H9 (cell line): Measurements from ENCODE around the gene SHISA9. TPM values are rescaled to one million over a fixed set of nuclear protein-coding genes. Genes with fewer than 3 reads are reported as not detected.

ENCODE experiments used
- DNase-seq: peaks from one replicate; pipeline ENCODE4 v3.0.0-alpha.2; 2017
- H2AFZ ChIP-seq: one replicate; pipeline ENCODE4 v1.6.1; 2013; ENCODE audit warnings: mild to moderate bottlenecking, low read length, control low read depth, moderate library complexity
- H2AK5ac ChIP-seq: 2 replicates; pipeline ENCODE4 v1.6.1; 2013; ENCODE audit warnings: low read length, control low read depth, mixed read lengths; ENCODE audit not compliant: insufficient read length
- H2BK120ac ChIP-seq: one replicate; pipeline ENCODE4 v1.6.1; 2013; ENCODE audit warnings: low read depth, mild to moderate bottlenecking, low read length, control low read depth, inconsistent platforms; ENCODE audit not compliant: poor library complexity, severe bottlenecking
- H2BK12ac ChIP-seq: 2 replicates; pipeline ENCODE4 v1.6.1; 2013; ENCODE audit warnings: low read length, control low read depth, mixed read lengths, low read depth; ENCODE audit not compliant: insufficient read length
- H2BK15ac ChIP-seq: 2 replicates; pipeline ENCODE4 v1.6.1; 2013; ENCODE audit warnings: low read depth, low read length, control low read depth
- H2BK20ac ChIP-seq: one replicate; pipeline ENCODE4 v1.6.1; 2013; ENCODE audit warnings: low read depth, mild to moderate bottlenecking, low read length, control low read depth, inconsistent platforms; ENCODE audit not compliant: poor library complexity, severe bottlenecking
- H2BK5ac ChIP-seq: 2 replicates; pipeline ENCODE4 v1.6.1; 2013; ENCODE audit warnings: low read length, control low read depth, mixed read lengths; ENCODE audit not compliant: insufficient read length
- H3K14ac ChIP-seq: 2 replicates; pipeline ENCODE4 v1.6.1; 2013; ENCODE audit warnings: low read length, control low read depth; ENCODE audit not compliant: insufficient read depth
- H3K18ac ChIP-seq: 2 replicates; pipeline ENCODE4 v1.6.1; 2013; ENCODE audit warnings: low read depth, mild to moderate bottlenecking, mixed read lengths, low read length, control low read depth; ENCODE audit not compliant: insufficient read length
- H3K23ac ChIP-seq: 2 replicates; pipeline ENCODE4 v1.6.1; 2013; ENCODE audit warnings: low read length, control low read depth, mixed read lengths, low read depth; ENCODE audit not compliant: insufficient read length
- H3K23me2 ChIP-seq: 2 replicates; pipeline ENCODE4 v1.6.1; 2013; ENCODE audit warnings: low read depth, mild to moderate bottlenecking, mixed read lengths, low read length, control low read depth; ENCODE audit not compliant: insufficient read length, poor library complexity, severe bottlenecking
- H3K27ac ChIP-seq: 2 replicates; pipeline ENCODE4 v1.5.1; 2013; ENCODE audit warnings: low read length, control low read depth, mixed read lengths, low read depth; ENCODE audit not compliant: insufficient read length
- H3K27me3 ChIP-seq: 2 replicates; pipeline ENCODE4 v1.6.1; 2013; ENCODE audit warnings: low read length, control low read depth, inconsistent platforms; ENCODE audit not compliant: insufficient read depth
- H3K4ac ChIP-seq: 2 replicates; pipeline ENCODE4 v1.6.1; 2013; ENCODE audit warnings: low read depth, mild to moderate bottlenecking, control low read depth, inconsistent platforms, low read length, moderate library complexity
- H3K4me1 ChIP-seq: 2 replicates; pipeline ENCODE4 v1.6.1; 2013; ENCODE audit warnings: low read length, control low read depth, inconsistent platforms; ENCODE audit not compliant: insufficient read depth
- H3K4me2 ChIP-seq: 2 replicates; pipeline ENCODE4 v1.6.1; 2013; ENCODE audit warnings: low read length, control low read depth, mixed read lengths; ENCODE audit not compliant: insufficient read length, insufficient read depth
- H3K56ac ChIP-seq: 2 replicates; pipeline ENCODE4 v1.6.1; 2013; ENCODE audit warnings: low read depth, mild to moderate bottlenecking, mixed read lengths, low read length, control low read depth; ENCODE audit not compliant: insufficient read length
- H3K79me1 ChIP-seq: 2 replicates; pipeline ENCODE4 v1.6.1; 2013; ENCODE audit warnings: low read depth, mild to moderate bottlenecking, moderate library complexity, low read length, control low read depth, inconsistent platforms; ENCODE audit not compliant: insufficient read depth, poor library complexity, severe bottlenecking
- H3K79me2 ChIP-seq: 2 replicates; pipeline ENCODE4 v1.6.1; 2013; ENCODE audit warnings: low read length, control low read depth, inconsistent platforms; ENCODE audit not compliant: insufficient read depth
- H3K9ac ChIP-seq: 2 replicates; pipeline ENCODE4 v1.6.1; 2013; ENCODE audit warnings: low read length, control low read depth, mixed read lengths; ENCODE audit not compliant: insufficient read length; ENCODE audit errors: extremely low read depth
- H3K9me3 ChIP-seq: one replicate; pipeline ENCODE4 v1.6.1; 2013; ENCODE audit warnings: low read depth, low read length, inconsistent platforms; ENCODE audit not compliant: control insufficient read depth
- H3T11ph ChIP-seq: one replicate; pipeline ENCODE4 v1.6.1; 2013; ENCODE audit warnings: mild to moderate bottlenecking, low read length, control low read depth, inconsistent platforms
- H4K20me1 ChIP-seq: one replicate; pipeline ENCODE4 v1.6.1; 2013; ENCODE audit not compliant: control insufficient read depth, insufficient read length, insufficient read depth
- H4K5ac ChIP-seq: 2 replicates; pipeline ENCODE4 v1.6.1; 2013; ENCODE audit warnings: low read depth, mild to moderate bottlenecking, mixed read lengths, low read length, control low read depth; ENCODE audit not compliant: insufficient read length
- H4K8ac ChIP-seq: replicated peaks from 2 replicates; pipeline ENCODE4 v1.6.1; 2013; ENCODE audit warnings: low read length, control low read depth, mixed read lengths, low read depth; ENCODE audit not compliant: insufficient read length
- H4K91ac ChIP-seq: 2 replicates; pipeline ENCODE4 v1.6.1; 2013; ENCODE audit warnings: low read depth, mild to moderate bottlenecking, moderate library complexity, mixed read lengths, low read length, control low read depth; ENCODE audit not compliant: insufficient read length
- H3K27ac Mint-ChIP-seq, 3 experiments: 2 replicates in 2 of 3; 3 replicates in 1 of 3; pipeline ENCODE4 v1.8.0; 2020 to 2021; ENCODE audit warnings: mixed read lengths in 3 of 3, mild to moderate bottlenecking in 1 of 3, moderate library complexity in 1 of 3
- H3K27me3 Mint-ChIP-seq: 2 replicates; pipeline ENCODE4 v1.8.0; 2021; ENCODE audit warnings: low read depth, mild to moderate bottlenecking, moderate library complexity, mixed read lengths
- H3K36me3 Mint-ChIP-seq, 3 experiments: 2 replicates in 2 of 3; 3 replicates in 1 of 3; pipeline ENCODE4 v1.8.0; 2020 to 2021; ENCODE audit warnings: low read depth in 3 of 3, mixed read lengths in 3 of 3; ENCODE audit not compliant: insufficient read depth in 1 of 3
- H3K4me1 Mint-ChIP-seq, 2 experiments: 2 replicates each; pipeline ENCODE4 v1.8.0; 2020; ENCODE audit warnings: mixed read lengths in 2 of 2
- H3K4me3 Mint-ChIP-seq, 2 experiments: 2 replicates in 1 of 2; 3 replicates in 1 of 2; pipeline ENCODE4 v1.8.0; 2020 to 2021; ENCODE audit warnings: mild to moderate bottlenecking in 2 of 2, mixed read lengths in 2 of 2, moderate library complexity in 1 of 2
- H3K9me3 Mint-ChIP-seq, 2 experiments: 2 replicates in 1 of 2; 3 replicates in 1 of 2; pipeline ENCODE4 v1.8.0; 2020; ENCODE audit warnings: mild to moderate bottlenecking in 2 of 2, mixed read lengths in 2 of 2, moderate library complexity in 1 of 2
- WGBS: extraction: QIAGEN DNeasy Blood & Tissue Kit; methylation state at CpG from one replicate; pipeline ENCODE4 v1.1.7; 2013; ENCODE audit warnings: missing lambda C conversion rate, low lambda C conversion rate, mixed read lengths; ENCODE audit not compliant: insufficient read length; ENCODE audit errors: extremely low coverage; 5-methylcytosine and 5-hydroxymethylcytosine counted together
- total RNA-seq: library from RNA; stranded (reverse); gene quantifications from 2 replicates; pipeline ENCODE4 v1.2.1, GENCODE V29; 2021
- TF ChIP-seq, protein P1 (sequence below): fragments of 200-600 bp; sonication (generic); conservative IDR thresholded peaks from 3 replicates; pipeline ENCODE4 v1.8.0; 2021; ENCODE audit warnings: antibody characterized with exemption, mild to moderate bottlenecking

The SHISA9 gene
- total RNA-seq, 1 experiment from 2014 or later: 7.0 TPM

DNA sequence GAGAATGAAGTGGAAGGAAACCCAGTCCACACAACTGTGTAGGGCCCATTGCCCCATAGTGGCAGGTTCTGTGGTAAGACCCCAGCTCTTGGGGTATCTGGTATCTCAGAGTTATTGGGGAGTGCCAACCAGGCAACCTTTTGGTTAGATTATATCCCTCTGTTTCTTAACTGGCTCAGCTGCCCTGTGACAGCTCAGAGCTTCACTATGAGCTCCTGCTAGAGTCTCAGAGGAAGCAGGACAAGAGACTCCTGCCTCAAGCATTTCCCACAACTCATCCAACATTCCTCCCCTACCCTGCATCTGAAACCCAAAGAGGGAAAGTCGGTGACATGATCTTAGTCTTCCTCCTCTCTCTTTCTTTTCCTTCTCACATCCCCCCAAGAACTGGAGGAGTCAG, 292.3 kb downstream of the SHISA9 start:
- no peak overlapping the region for H3K4me3 Mint-ChIP-seq
- H3K36me3 Mint-ChIP-seq: no peaks in the 10 kb centered on the region
- H3K27me3 ChIP-seq: no peaks in the 10 kb centered on the region
- H2BK20ac ChIP-seq: no peak overlapping the region
- no peak overlapping the region for H2AK5ac ChIP-seq
- H2BK120ac ChIP-seq: no peak overlapping the region
- H3K23me2 ChIP-seq: no peaks in the 10 kb centered on the region
- H3K79me2 ChIP-seq: no peaks in the 10 kb centered on the region
- WGBS: no CpG with 5 or more reads among the region's 1 CpG
- no peaks in the 10 kb centered on the region for H3K9me3 ChIP-seq
- no peak overlapping the region for H4K8ac ChIP-seq
- H3K4ac ChIP-seq: no peak overlapping the region
- no peak overlapping the region for H4K5ac ChIP-seq
- no peak overlapping the region for H3K56ac ChIP-seq
- no peak overlapping the region for H3K9ac ChIP-seq
- no peak overlapping the region for H2BK5ac ChIP-seq
- no peak overlapping the region for H3K18ac ChIP-seq
- H3K9me3 Mint-ChIP-seq: no peaks in the 10 kb centered on the region; a peak in 1 of 5 replicates
- H3K79me1 ChIP-seq: no peaks in the 10 kb centered on the region
- DNase-seq: no peak
- no peak overlapping the region for H2AFZ ChIP-seq
- no peaks in the 10 kb centered on the region; the same call in 1 of the 2 replicates for H3K27me3 Mint-ChIP-seq
- H3K27ac Mint-ChIP-seq: no peak overlapping the region
- peaks cover 8 to 9% of the 10 kb centered on the region in 2 experiments for H3K4me1 Mint-ChIP-seq
- H3K4me1 ChIP-seq: no peaks in the 10 kb centered on the region
- no peak overlapping the region for H3K23ac ChIP-seq
- no peak overlapping the region for H2BK15ac ChIP-seq
- no peak overlapping the region for H3K4me2 ChIP-seq
- no peak overlapping the region for H2BK12ac ChIP-seq
- no peak overlapping the region for H3T11ph ChIP-seq
- H3K27ac ChIP-seq: no peak overlapping the region
- no peak overlapping the region for H3K14ac ChIP-seq
- H4K91ac ChIP-seq: no peak overlapping the region
- H4K20me1 ChIP-seq: no peaks in the 10 kb centered on the region
- TF ChIP-seq, protein P1, sequence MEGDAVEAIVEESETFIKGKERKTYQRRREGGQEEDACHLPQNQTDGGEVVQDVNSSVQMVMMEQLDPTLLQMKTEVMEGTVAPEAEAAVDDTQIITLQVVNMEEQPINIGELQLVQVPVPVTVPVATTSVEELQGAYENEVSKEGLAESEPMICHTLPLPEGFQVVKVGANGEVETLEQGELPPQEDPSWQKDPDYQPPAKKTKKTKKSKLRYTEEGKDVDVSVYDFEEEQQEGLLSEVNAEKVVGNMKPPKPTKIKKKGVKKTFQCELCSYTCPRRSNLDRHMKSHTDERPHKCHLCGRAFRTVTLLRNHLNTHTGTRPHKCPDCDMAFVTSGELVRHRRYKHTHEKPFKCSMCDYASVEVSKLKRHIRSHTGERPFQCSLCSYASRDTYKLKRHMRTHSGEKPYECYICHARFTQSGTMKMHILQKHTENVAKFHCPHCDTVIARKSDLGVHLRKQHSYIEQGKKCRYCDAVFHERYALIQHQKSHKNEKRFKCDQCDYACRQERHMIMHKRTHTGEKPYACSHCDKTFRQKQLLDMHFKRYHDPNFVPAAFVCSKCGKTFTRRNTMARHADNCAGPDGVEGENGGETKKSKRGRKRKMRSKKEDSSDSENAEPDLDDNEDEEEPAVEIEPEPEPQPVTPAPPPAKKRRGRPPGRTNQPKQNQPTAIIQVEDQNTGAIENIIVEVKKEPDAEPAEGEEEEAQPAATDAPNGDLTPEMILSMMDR: no peak
